DND-41 (cell line): ENCODE data around the gene HIGD1B.

Source experiments
- ATAC-seq: fragments of 200-7000 bp; cut with Tn5 transposase; 3 replicates; pipeline ENCODE4 v1.9.1; 2021; ENCODE audit warnings: low read depth; ENCODE audit not compliant: insufficient read depth
- DNase-seq: peaks from one replicate; pipeline ENCODE4 v3.0.0-alpha.2; 2020
- H2AFZ ChIP-seq: 2 replicates; pipeline ENCODE4 v1.6.0; 2012; ENCODE audit warnings: low read depth, low read length
- H3K27ac ChIP-seq: 2 replicates; pipeline ENCODE4 v1.5.1; 2012; ENCODE audit warnings: low read length, inconsistent platforms
- H3K27me3 ChIP-seq: fragments of 200-600 bp; sonication (generic); 2 replicates; pipeline ENCODE4 v1.6.0; 2012; ENCODE audit warnings: low read length, mild to moderate bottlenecking, inconsistent platforms; ENCODE audit not compliant: insufficient read depth, poor library complexity
- H3K36me3 ChIP-seq: 2 replicates; pipeline ENCODE4 v1.5.1; 2012; ENCODE audit warnings: low read length, inconsistent platforms; ENCODE audit not compliant: insufficient read depth
- H3K4me1 ChIP-seq: 2 replicates; pipeline ENCODE4 v1.5.1; 2012; ENCODE audit warnings: mild to moderate bottlenecking, low read length; ENCODE audit not compliant: insufficient read depth
- H3K4me2 ChIP-seq: 2 replicates; pipeline ENCODE4 v1.6.0; 2012; ENCODE audit warnings: mild to moderate bottlenecking, moderate library complexity, low read length, inconsistent platforms; ENCODE audit not compliant: insufficient read depth
- H3K4me3 ChIP-seq, 2 experiments: fragments of 200-600 bp in 1 of 2; shearing (Covaris generic) in 1 of 2; 2 replicates each; pipeline ENCODE4 v1.5.1; 2012 to 2016; ENCODE audit warnings: inconsistent platforms in 2 of 2, low read length in 2 of 2, mild to moderate bottlenecking in 2 of 2, low read depth in 1 of 2, moderate library complexity in 1 of 2
- H3K79me2 ChIP-seq: 2 replicates; pipeline ENCODE4 v1.6.0; 2012; ENCODE audit warnings: low read length, inconsistent platforms; ENCODE audit not compliant: insufficient read depth
- H3K9ac ChIP-seq: 2 replicates; pipeline ENCODE4 v1.6.0; 2012; ENCODE audit warnings: low read depth, mild to moderate bottlenecking, inconsistent platforms, low read length, moderate library complexity
- H3K9me3 ChIP-seq: 2 replicates; pipeline ENCODE4 v1.5.1; 2012; ENCODE audit warnings: low read length, moderate library complexity, mild to moderate bottlenecking, inconsistent platforms; ENCODE audit not compliant: insufficient read depth, severe bottlenecking
- H4K20me1 ChIP-seq: 2 replicates; pipeline ENCODE4 v1.6.0; 2012; ENCODE audit warnings: low read length; ENCODE audit not compliant: insufficient read depth
- EZH2 ChIP-seq: IDR thresholded peaks from 3 replicates; pipeline ENCODE4 v1.6.1; 2012; ENCODE audit warnings: borderline replicate concordance, low read depth, mild to moderate bottlenecking, moderate library complexity, low read length, inconsistent platforms; ENCODE audit not compliant: severe bottlenecking
- TF ChIP-seq, protein P1 (sequence below): IDR thresholded peaks from 2 replicates; pipeline ENCODE4 v1.5.1; 2012; ENCODE audit warnings: borderline replicate concordance, low read length, moderate library complexity, mild to moderate bottlenecking; ENCODE audit not compliant: poor library complexity, severe bottlenecking; ENCODE audit errors: extremely low read depth

Gene HIGD1B

DNA sequence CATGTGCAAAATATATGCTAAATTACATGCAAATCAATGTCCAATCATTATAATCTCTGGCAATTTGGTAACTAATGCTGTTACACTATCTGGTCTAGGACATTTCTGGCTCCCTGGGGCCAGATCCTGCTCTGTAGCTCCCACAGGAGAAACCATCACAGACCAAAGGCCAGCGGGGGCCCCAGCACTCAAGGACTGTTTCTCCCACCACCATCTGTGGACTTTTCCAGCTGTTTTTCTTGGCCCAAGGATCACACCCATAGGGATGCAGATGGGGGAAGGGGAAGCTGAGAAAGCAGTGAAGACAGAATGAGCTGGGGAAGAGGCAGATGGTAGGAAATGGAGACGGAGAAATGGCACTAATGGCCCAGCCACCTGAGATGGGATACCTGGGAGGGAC lies at the start of gene HIGD1B:
Gene HIGD1B (plus strand): TSS at position 298 of the 400 bp plus-strand sequence. CDS start 270 bp downstream, outside the sequence.
- Histone ChIP-seq H3K9ac (no peak within 1 kb of the TSS), H3K27me3 (no peaks in the 10 kb centered on the region), H3K4me2 (no peak within 1 kb of the TSS), H3K4me3 (no peak within 1 kb of the TSS), H3K79me2 (no peaks in the 10 kb centered on the region), H4K20me1 (no peaks in the 10 kb centered on the region), H2AFZ (no peak within 1 kb of the TSS), H3K27ac (no peak within 1 kb of the TSS), H3K9me3 (no peaks in the 10 kb centered on the region), H3K36me3 (peaks cover 25% of the 10 kb centered on the region), H3K4me1 (no peaks in the 10 kb centered on the region)
- TF ChIP-seq, protein P1, sequence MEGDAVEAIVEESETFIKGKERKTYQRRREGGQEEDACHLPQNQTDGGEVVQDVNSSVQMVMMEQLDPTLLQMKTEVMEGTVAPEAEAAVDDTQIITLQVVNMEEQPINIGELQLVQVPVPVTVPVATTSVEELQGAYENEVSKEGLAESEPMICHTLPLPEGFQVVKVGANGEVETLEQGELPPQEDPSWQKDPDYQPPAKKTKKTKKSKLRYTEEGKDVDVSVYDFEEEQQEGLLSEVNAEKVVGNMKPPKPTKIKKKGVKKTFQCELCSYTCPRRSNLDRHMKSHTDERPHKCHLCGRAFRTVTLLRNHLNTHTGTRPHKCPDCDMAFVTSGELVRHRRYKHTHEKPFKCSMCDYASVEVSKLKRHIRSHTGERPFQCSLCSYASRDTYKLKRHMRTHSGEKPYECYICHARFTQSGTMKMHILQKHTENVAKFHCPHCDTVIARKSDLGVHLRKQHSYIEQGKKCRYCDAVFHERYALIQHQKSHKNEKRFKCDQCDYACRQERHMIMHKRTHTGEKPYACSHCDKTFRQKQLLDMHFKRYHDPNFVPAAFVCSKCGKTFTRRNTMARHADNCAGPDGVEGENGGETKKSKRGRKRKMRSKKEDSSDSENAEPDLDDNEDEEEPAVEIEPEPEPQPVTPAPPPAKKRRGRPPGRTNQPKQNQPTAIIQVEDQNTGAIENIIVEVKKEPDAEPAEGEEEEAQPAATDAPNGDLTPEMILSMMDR, result no peak
- no peak for TF ChIP-seq EZH2
- no peak for DNase-seq
- no peak for ATAC-seq

DNA sequence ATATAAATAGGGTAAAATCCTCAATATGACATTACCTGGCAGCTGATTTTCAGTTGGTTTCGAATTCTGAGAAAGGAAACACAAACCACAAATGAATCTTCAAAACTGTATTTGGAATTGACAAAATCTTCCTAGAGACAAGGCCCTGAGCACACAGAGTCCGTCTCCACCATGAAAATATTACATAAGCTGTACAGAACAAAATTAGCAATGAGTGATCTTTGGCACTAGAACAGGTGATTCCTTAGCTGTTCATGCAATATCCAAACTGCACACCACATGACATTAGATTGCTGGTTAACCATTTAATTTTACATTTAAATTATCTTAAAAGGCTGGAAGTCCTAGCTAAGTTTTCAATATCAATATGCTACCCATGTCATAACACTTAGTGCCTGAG lies 49.3 kb upstream of the HIGD1B start:
- no peak for ATAC-seq
- no peak overlapping the region for H3K9ac ChIP-seq
- peaks cover 4% of the 10 kb centered on the region; the same call in 1 of the 2 replicates for H3K79me2 ChIP-seq
- H3K27me3 ChIP-seq, result no peaks in the 10 kb centered on the region
- no peak for DNase-seq
- H3K4me2 ChIP-seq, result no peak overlapping the region
- H3K36me3 ChIP-seq, result peaks cover 26% of the 10 kb centered on the region; the same call in 1 of the 2 replicates
- peaks cover 2% of the 10 kb centered on the region; the same call in 1 of the 2 replicates for H4K20me1 ChIP-seq
- no peak overlapping the region for H2AFZ ChIP-seq
- no peaks in the 10 kb centered on the region for H3K4me1 ChIP-seq
- H3K4me3 ChIP-seq, result no peak overlapping the region
- no peak for TF ChIP-seq EZH2
- TF ChIP-seq, protein P1, result no peak
- H3K27ac ChIP-seq, result no peak overlapping the region
- no peaks in the 10 kb centered on the region for H3K9me3 ChIP-seq

DNA sequence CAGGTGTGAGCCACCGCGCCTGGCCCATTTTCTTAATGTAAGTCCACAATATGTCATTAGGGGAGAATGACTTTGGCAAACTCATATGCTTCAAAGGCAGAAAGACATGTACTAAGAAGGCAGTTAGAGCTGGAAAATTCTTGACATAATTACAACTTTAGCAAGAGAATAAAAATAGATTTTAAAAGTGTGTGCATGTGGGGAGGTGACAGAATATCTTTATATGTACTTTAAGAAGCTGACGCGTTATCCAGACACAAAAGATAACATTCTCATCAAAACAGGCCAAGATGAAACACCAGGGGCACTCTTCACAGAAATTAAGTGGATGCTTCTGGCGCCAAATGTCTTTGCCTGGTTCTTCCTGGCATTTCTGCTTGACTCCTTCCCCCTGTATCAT lies 45.8 kb upstream of the HIGD1B start:
- no peak for TF ChIP-seq EZH2
- TF ChIP-seq, protein P1, result no peak
- Histone ChIP-seq H3K4me1 (no peaks in the 10 kb centered on the region), H4K20me1 (peaks cover 5% of the 10 kb centered on the region; the same call in 1 of the 2 replicates), H3K27me3 (no peaks in the 10 kb centered on the region), H3K9me3 (no peaks in the 10 kb centered on the region), H3K9ac (no peak overlapping the region), H3K79me2 (peaks cover 8% of the 10 kb centered on the region), H3K4me2 (no peak overlapping the region), H3K27ac (no peak overlapping the region), H2AFZ (no peak overlapping the region), H3K36me3 (peaks cover 61% of the 10 kb centered on the region), H3K4me3 (no peak overlapping the region)
- DNase-seq (no peak), ATAC-seq (no peak)
